GM12873 (cell line): ENCODE measurements around the gene GRHPR.

Experiments
- CTCF ChIP-seq: IDR thresholded peaks from 2 replicates; pipeline ENCODE4 v1.5.1; 2012; ENCODE audit warnings: low read depth, mild to moderate bottlenecking, moderate library complexity, low read length, control low read depth; ENCODE audit not compliant: insufficient read depth; ENCODE audit errors: missing control alignments

The GRHPR gene

GRCh38 chr9:37404590-37404989 is 17.9 kb upstream of the GRHPR start:
- TF ChIP-seq CTCF: no peak

GRCh38 chr9:37405350-37405749 is 17.1 kb upstream of the GRHPR start:
- TF ChIP-seq CTCF: no peak

GRCh38 chr9:37405764-37406380 is 16.6 kb upstream of the GRHPR start:
- no peak for TF ChIP-seq CTCF

GRCh38 chr9:37406603-37407401 is 15.7 kb upstream of the GRHPR start:
- TF ChIP-seq CTCF: no peak

- peak; percentile 32 for TF ChIP-seq CTCF
Observed at GRCh38 chr9:37407468-37407867, 15.0 kb upstream of the GRHPR start.

GRCh38 chr9:37408933-37409710 is 13.4 kb upstream of the GRHPR start:
- TF ChIP-seq CTCF: peak; percentile 29

GRCh38 chr9:37410354-37410861 is 12.1 kb upstream of the GRHPR start:
- TF ChIP-seq CTCF: no peak
